Measurements from ENCODE around the gene TTC38.

- TF ChIP-seq CTCF (IDR thresholded peaks at IDR 0.05): no peak
- no peak for TF ChIP-seq POLR2A (IDR thresholded peaks at IDR 0.05)
Measured at GRCh38 chr22:46260038-46260437, 7.8 kb upstream of the TTC38 start.

Data from testis (tissue), 2 donors.